RWPE1 (cell line): ENCODE data around the gene KIF5C.

ENCODE experiments used
- CTCF ChIA-PET: fragments of 350-600 bp; sonication (Branson Sonifier 250); formaldehyde crosslinking; extraction: SDS; loops from one replicate; lab custom pipeline; 2021; lab: Yijun Ruan, JAX
- POLR2A ChIA-PET: fragments of 400-600 bp; formaldehyde crosslinking; extraction: SDS; loops from one replicate; lab custom pipeline; 2020; ENCODE audit warnings: antibody characterized with exemption; ENCODE audit not compliant: low non-redundant PET; lab: Yijun Ruan, JAX
- DNase-seq: peaks from one replicate; pipeline ENCODE4 v3.0.0; 2012; ENCODE audit warnings: low spot score
- H3K27ac ChIP-seq: fragments of 450-650 bp; 2 replicates; pipeline ENCODE4 v1.5.1; 2017
- TF ChIP-seq, protein P1 (sequence below): fragments of 450-650 bp; conservative IDR thresholded peaks from 2 replicates; pipeline ENCODE4 v1.5.1; 2017; ENCODE audit warnings: low read depth, mild to moderate bottlenecking

KIF5C gene

DNA sequence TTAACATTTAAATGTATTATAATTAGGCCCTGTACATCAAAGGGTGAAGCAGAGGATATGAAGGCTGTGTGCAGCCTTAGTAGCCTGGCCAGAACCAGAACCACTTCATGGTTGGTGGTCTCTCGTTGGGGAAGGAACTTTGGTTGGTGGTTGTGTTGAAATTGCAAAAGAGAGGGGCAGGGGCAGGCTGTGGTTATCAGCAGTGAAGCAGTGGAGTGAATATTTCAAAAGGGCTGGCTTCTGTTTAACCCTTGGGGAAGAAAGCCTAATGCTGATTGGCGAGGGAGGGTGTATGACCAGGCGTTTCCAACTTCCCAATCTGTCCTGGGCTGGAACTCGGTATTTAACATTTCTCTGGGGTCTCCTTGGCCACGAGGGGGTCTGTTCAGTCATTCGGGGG, 112.3 kb downstream of the KIF5C start:
- ChIA-PET POLR2A (interaction anchor here (0.7 kb wide), 1 partner anchor 319 kb away, joined by 4 read pairs; no protein-coding TSS in a partner anchor), CTCF (no interaction called here)
- no peak for DNase-seq
- no peak overlapping the region for H3K27ac ChIP-seq
- TF ChIP-seq, protein P1, sequence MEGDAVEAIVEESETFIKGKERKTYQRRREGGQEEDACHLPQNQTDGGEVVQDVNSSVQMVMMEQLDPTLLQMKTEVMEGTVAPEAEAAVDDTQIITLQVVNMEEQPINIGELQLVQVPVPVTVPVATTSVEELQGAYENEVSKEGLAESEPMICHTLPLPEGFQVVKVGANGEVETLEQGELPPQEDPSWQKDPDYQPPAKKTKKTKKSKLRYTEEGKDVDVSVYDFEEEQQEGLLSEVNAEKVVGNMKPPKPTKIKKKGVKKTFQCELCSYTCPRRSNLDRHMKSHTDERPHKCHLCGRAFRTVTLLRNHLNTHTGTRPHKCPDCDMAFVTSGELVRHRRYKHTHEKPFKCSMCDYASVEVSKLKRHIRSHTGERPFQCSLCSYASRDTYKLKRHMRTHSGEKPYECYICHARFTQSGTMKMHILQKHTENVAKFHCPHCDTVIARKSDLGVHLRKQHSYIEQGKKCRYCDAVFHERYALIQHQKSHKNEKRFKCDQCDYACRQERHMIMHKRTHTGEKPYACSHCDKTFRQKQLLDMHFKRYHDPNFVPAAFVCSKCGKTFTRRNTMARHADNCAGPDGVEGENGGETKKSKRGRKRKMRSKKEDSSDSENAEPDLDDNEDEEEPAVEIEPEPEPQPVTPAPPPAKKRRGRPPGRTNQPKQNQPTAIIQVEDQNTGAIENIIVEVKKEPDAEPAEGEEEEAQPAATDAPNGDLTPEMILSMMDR, result no peak

DNA sequence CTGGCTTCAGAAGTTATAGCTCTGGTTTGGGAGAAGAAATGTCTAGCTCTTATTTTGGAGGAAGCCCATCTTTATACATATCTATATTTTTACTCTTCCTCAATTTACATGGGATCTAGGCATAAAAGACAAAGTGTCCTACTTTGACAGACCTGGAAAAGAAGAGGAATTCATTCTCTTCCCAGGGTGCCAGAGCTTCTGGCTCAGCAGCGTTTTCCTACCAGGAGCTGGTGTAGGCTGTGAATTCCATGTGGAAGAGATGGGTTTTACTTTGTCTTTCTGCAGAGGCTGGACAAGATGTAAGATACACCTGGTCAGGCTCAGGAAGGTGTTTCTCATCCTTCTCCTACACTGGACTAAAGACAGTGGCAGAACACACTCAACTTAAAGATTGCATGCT, 113.3 kb downstream of the KIF5C start:
- ChIA-PET POLR2A (no interaction called here), CTCF (no interaction called here)
- no peak for DNase-seq
- TF ChIP-seq, protein P1, result no peak
- H3K27ac ChIP-seq, result no peak overlapping the region

DNA sequence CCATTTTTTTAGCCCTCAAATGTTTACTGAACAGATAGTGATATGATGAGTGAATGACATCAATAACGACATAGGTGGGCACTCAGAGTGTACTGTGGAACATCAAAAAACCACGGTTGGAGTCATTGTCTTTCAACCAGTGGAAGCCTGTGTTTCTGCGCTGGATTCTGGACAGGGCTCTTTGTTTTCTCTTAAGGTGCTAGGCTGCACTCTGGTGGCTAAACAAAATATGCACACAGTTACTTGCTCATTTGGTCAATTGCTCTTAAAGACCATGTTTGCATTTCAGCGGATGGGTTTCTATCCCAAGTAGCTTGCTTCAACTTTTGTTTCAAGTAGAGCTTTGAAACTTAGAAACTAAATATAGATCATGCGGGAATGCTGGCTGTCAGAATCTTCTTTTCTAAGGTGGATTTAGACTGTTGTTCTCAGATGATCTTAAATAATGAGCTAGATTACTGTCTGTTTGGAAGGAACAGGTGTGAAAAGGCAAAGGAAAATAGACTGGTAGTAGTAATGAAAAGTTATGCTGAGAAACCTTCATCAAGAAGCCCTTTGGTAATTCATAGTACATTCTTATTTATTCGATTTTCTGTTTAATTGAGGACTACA, 115.0 kb downstream of the KIF5C start:
- TF ChIP-seq, protein P1, result peak; percentile 73
- CTCF ChIA-PET, result interaction anchor here (0.5 to 2.0 kb wide), 14 partner anchors 12 to 1907 kb away, joined by 3 to 6 read pairs (median 4); no protein-coding TSS in a partner anchor
- DNase-seq, result peak; percentile 71
- POLR2A ChIA-PET, result no interaction called here
- H3K27ac ChIP-seq, result no peak overlapping the region

DNA sequence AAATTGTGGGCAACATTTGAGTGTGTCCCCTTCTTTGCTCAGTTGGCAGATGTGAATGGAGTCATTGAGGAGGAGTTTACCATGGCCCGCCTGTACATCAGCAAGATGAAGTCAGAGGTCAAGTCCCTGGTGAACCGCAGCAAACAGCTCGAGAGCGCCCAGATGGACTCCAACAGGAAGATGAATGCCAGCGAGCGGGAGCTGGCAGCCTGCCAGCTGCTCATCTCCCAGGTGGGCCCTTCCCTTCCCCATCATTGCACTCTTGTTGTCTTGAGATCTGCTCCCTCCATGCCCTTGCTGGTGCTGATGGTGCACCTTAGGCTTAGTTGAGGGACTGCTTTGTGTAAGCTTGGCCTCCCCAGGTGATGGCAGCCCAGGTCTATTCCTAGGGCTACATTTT, 115.9 kb downstream of the KIF5C start:
- DNase-seq, result no peak
- H3K27ac ChIP-seq, result no peak overlapping the region
- ChIA-PET POLR2A (interaction anchor here (0.7 kb wide), 1 partner anchor 424 kb away, joined by 4 read pairs; no protein-coding TSS in a partner anchor), CTCF (interaction anchor here (0.6 to 2.0 kb wide), 3 partner anchors 481 to 1002 kb away, joined by 3 to 6 read pairs (median 5); no protein-coding TSS in a partner anchor)
- TF ChIP-seq, protein P1, result no peak

DNA sequence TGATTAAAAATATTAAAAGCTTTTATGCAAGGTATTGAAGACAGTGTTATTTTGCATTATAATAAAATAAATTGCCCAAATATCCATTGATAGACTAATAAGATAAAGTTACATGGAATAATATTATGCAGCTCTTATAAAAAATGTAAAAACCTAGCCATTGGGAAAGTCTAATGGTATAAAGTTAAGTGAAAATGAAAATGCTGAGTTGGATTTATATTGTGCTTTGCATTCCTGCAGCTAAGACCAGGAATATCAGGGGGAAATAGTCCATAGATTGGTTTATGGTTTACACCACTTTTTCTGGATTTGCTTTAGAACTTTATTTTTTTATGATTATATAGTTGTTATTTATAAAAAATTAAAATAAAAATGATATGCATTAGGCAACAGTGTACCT, 117.4 kb downstream of the KIF5C start:
- TF ChIP-seq, protein P1, result no peak
- DNase-seq, result no peak
- ChIA-PET CTCF (no interaction called here), POLR2A (no interaction called here)
- no peak overlapping the region for H3K27ac ChIP-seq

DNA sequence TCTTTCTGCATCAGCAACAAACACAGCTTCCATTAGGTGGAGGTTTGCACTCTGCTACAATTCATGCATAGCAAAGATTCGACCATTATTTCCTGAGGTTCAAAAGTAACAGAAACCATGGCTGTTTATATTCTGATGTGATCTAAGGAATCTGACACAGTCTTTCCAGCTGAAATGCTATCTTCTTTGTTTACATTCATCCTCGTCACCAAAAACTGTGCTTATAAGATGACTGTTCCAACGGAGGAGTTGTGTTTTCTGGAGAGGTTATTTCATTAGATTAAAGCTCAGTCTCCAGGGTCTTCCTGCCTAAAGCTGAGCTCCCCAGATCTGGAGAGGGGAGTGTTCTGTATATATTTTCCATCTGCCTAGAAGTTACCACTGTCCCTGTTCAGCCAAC, 118.3 kb downstream of the KIF5C start:
- DNase-seq, result no peak
- no peak overlapping the region for H3K27ac ChIP-seq
- CTCF ChIA-PET, result no interaction called here
- TF ChIP-seq, protein P1, result no peak
- POLR2A ChIA-PET, result no interaction called here
